Transverse colon (tissue), 4 donors: ENCODE measurements around the gene PDXDC1. TPM values are rescaled to one million over a fixed set of nuclear protein-coding genes. Genes with fewer than 3 reads are reported as not detected.
"Not testable (repeated sequence)": the region's sequence is repeated elsewhere in the genome, so short reads cannot be mapped to it uniquely, and the experiment has no call there.

Experiments used
- DNase-seq: peaks from one replicate; pipeline ENCODE4 v3.0.0-alpha.2; 2019
- H3K27ac ChIP-seq, 4 donors: fragments of 200-600 bp; sonication (generic); 2 replicates each; pipeline ENCODE4 v1.5.1; 2016 to 2018; ENCODE audit warnings: inconsistent platforms in 4 of 4
- H3K27me3 ChIP-seq: fragments of 200-600 bp; sonication (generic); 2 replicates; pipeline ENCODE4 v1.5.1; 2017; ENCODE audit warnings: inconsistent platforms
- H3K36me3 ChIP-seq, 4 donors: fragments of 200-600 bp; sonication (generic); 2 replicates each; pipeline ENCODE4 v1.5.1; 2017 to 2019; ENCODE audit warnings: inconsistent platforms in 4 of 4
- H3K4me1 ChIP-seq, 4 donors: fragments of 200-600 bp; sonication (generic); 2 replicates each; pipeline ENCODE4 v1.5.1; 2017 to 2020; ENCODE audit warnings: inconsistent platforms in 4 of 4
- H3K4me3 ChIP-seq, 4 donors: fragments of 200-600 bp; sonication (generic); 1 replicate in 1 of 4; 2 replicates in 3 of 4; pipeline versions ENCODE4 v1.5.1 to v1.6.1; 2017 to 2019; ENCODE audit warnings: inconsistent platforms in 4 of 4
- H3K9me3 ChIP-seq, 2 donors: fragments of 200-600 bp; sonication (generic); 2 replicates each; pipeline ENCODE4 v1.5.1; 2017 to 2019; ENCODE audit warnings: inconsistent platforms in 2 of 2
- CTCF ChIP-seq, 5 experiments: fragments of 200-600 bp in 3 of 5; fragments of 450-650 bp in 2 of 5; sonication (generic) in 3 of 5; IDR thresholded peaks; 1 replicate in 2 of 5; 2 replicates in 3 of 5; pipeline ENCODE4 v1.5.1; 2016 to 2017; ENCODE audit warnings: antibody characterized with exemption in 5 of 5, inconsistent platforms in 3 of 5, mild to moderate bottlenecking in 2 of 5, moderate library complexity in 1 of 5
- POLR2A ChIP-seq: fragments of 450-650 bp; IDR thresholded peaks from one replicate; pipeline ENCODE4 v1.6.1; 2016; ENCODE audit warnings: antibody characterized with exemption, mild to moderate bottlenecking, moderate library complexity
- POLR2AphosphoS5 ChIP-seq, 3 donors: sonication (generic); formaldehyde crosslinking; IDR thresholded peaks; one replicate each; pipeline ENCODE4 v1.6.1; 2016; ENCODE audit warnings: antibody characterized with exemption in 3 of 3
- WGBS, 2 donors: methylation state at CpG; one replicate each; pipeline ENCODE4 v1.1.5; 2018; ENCODE audit warnings: low coverage in 1 of 2; 5-methylcytosine and 5-hydroxymethylcytosine counted together
- in situ Hi-C, 4 donors: fragments of 200-750 bp; cut with MboI; loops; one replicate each; pipeline versions ENCODE4 v1.15.0 to v1.15.1; 2017; ENCODE audit warnings: low sequenced_read_pairs in 3 of 4, low pct_ligation_motif_present in 1 of 4, low pct_unique_long_range_greater_than_20kb in 1 of 4
- intact Hi-C: fragments of 100-400 bp; cut with DNase I; formaldehyde crosslinking; loops from one replicate; pipeline ENCODE4 v1.15.1; 2023; ENCODE audit warnings: low total_unique reads
- total RNA-seq, 4 donors: library from RNA; depleted of rRNA; stranded (reverse); fragments of >200 nt; gene quantifications; one replicate each; pipeline ENCODE4 v1.1.0, GENCODE V29; 2016

PDXDC1 gene, protein sequence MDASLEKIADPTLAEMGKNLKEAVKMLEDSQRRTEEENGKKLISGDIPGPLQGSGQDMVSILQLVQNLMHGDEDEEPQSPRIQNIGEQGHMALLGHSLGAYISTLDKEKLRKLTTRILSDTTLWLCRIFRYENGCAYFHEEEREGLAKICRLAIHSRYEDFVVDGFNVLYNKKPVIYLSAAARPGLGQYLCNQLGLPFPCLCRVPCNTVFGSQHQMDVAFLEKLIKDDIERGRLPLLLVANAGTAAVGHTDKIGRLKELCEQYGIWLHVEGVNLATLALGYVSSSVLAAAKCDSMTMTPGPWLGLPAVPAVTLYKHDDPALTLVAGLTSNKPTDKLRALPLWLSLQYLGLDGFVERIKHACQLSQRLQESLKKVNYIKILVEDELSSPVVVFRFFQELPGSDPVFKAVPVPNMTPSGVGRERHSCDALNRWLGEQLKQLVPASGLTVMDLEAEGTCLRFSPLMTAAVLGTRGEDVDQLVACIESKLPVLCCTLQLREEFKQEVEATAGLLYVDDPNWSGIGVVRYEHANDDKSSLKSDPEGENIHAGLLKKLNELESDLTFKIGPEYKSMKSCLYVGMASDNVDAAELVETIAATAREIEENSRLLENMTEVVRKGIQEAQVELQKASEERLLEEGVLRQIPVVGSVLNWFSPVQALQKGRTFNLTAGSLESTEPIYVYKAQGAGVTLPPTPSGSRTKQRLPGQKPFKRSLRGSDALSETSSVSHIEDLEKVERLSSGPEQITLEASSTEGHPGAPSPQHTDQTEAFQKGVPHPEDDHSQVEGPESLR
- total RNA-seq: 100 to 1,000 TPM in 3 of 4 donors, 10 to 100 TPM in 1; 95.8 to 162 (median 133) TPM

DNA sequence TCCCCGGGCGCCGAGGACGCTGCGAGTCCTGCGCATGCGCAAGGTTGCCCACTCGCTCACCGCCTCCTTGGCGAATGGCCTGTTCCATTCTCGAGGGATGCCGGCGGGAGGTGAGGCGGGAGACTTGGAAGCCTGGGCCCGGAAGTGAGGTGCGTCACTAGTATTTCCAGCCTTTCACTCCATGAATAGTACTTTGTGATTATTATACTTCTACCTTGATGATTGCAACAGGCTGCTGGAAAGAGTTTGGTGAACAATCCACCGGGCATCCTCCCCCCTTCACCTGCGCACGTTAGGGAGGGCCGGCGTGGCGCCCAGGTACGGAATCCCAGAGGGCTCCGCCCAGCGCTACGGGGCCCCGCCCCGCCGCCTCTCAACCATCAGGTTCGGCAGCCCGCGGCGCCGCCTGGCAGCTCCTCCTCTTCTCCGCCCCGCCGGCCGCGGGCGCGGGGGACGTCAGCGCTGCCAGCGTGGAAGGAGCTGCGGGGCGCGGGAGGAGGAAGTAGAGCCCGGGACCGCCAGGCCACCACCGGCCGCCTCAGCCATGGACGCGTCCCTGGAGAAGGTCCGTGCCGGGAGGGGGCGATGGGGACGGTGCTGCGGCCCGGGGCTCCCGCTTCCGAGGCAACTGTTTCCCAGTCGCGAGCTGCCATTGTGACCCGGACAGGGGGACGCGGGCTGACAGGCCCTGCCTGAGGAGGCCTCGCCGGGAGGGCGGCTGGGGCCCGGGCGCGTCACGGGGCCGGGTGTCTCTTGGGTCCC, at the start of gene PDXDC1:
Gene PDXDC1, plus strand, starts transcription at position 371 of the 762 bp plus-strand sequence. Its CDS starts 174 bp downstream, at position 545.
- 0 to 1% methylated on average over 3 to 45 of the region's 74 CpGs for WGBS, 2 donors
- intact Hi-C loops, in situ Hi-C loops, H3K36me3 ChIP-seq, H3K9me3 ChIP-seq, H3K27me3 ChIP-seq: not testable (repeated sequence)
- TF ChIP-seq POLR2A (peak; percentile 98), CTCF (IDR thresholded peaks at IDR 0.05) (peak in 1 of 5 experiments; percentile 5), POLR2AphosphoS5 (IDR thresholded peaks at IDR 0.05) (peak; percentile 63 to 97 (median 93))
- peak within 1 kb of the TSS; percentile 56 to 91 (median 86) for H3K4me3 ChIP-seq
- H3K27ac ChIP-seq: peak within 1 kb of the TSS; percentile 90 to 98 (median 94)
- H3K4me1 ChIP-seq: peaks cover 9 to 42% (median 18%) of the 10 kb centered on the region in 4 donors
- DNase-seq: peak; percentile 96

GRCh38 chr16:14928064-14928714, 46.6 kb upstream of the PDXDC1 start:
- intact Hi-C loops: not testable (repeated sequence)

DNA sequence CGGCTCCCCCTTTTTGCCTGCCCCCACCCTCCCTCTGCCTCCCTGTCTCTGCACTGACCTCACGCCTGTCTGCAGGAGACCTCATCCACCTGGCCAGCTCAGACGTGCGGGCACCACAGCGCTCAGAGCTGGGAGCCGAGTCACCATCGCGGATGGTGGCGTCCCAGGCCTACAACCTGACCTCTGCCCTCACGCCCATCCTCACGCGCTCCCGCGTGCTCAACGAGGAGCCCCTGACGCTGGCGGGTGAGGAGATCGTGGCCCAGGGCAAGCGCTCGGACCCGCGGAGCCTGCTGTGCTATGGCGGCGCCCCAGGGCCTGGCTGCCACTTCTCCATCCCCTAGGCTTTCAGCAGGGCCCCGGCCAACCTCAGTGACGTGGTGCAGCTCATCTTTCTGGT, 45.6 kb upstream of the PDXDC1 start:
- not testable (repeated sequence) for H3K36me3 ChIP-seq, DNase-seq
- WGBS, 2 donors: no CpG with 5 or more reads among the region's 26 CpGs

More at GRCh38 chr16:14928064-14928714, 46.6 kb upstream of the PDXDC1 start:
- H3K4me3 ChIP-seq, H3K4me1 ChIP-seq, in situ Hi-C loops, H3K9me3 ChIP-seq, H3K27ac ChIP-seq, DNase-seq, H3K36me3 ChIP-seq, H3K27me3 ChIP-seq: not testable (repeated sequence)
- WGBS, 2 donors: 77% methylated on average over 6 of the region's 31 CpGs; no CpG with 5 or more reads in 1 of the 2 donors

GRCh38 chr16:14930246-14930645, 44.6 kb upstream of the PDXDC1 start:
- DNase-seq, H3K27me3 ChIP-seq, H3K36me3 ChIP-seq, intact Hi-C loops, H3K4me1 ChIP-seq, H3K4me3 ChIP-seq, H3K27ac ChIP-seq, in situ Hi-C loops, H3K9me3 ChIP-seq: not testable (repeated sequence)
- WGBS, 2 donors: no CpG with 5 or more reads among the region's 25 CpGs

More for the DNA sequence above, 45.6 kb upstream of the PDXDC1 start:
- intact Hi-C loops, H3K9me3 ChIP-seq, H3K27me3 ChIP-seq, H3K4me3 ChIP-seq, H3K4me1 ChIP-seq, H3K27ac ChIP-seq, in situ Hi-C loops: not testable (repeated sequence)

- H3K9me3 ChIP-seq, in situ Hi-C loops, H3K4me3 ChIP-seq, H3K27me3 ChIP-seq, H3K27ac ChIP-seq, H3K36me3 ChIP-seq, H3K4me1 ChIP-seq, DNase-seq, intact Hi-C loops: not testable (repeated sequence)
- WGBS, 2 donors: no CpG with 5 or more reads among the region's 19 CpGs
These were observed 43.9 kb upstream of the PDXDC1 start for GRCh38 chr16:14930971-14931370.

GRCh38 chr16:14932581-14933375, 42.0 kb upstream of the PDXDC1 start:
- H3K27ac ChIP-seq, H3K9me3 ChIP-seq, in situ Hi-C loops, H3K4me1 ChIP-seq, H3K4me3 ChIP-seq, DNase-seq, intact Hi-C loops, H3K36me3 ChIP-seq, H3K27me3 ChIP-seq: not testable (repeated sequence)
- WGBS, 2 donors: 93% methylated on average over 3 of the region's 47 CpGs; no CpG with 5 or more reads in 1 of the 2 donors

DNA sequence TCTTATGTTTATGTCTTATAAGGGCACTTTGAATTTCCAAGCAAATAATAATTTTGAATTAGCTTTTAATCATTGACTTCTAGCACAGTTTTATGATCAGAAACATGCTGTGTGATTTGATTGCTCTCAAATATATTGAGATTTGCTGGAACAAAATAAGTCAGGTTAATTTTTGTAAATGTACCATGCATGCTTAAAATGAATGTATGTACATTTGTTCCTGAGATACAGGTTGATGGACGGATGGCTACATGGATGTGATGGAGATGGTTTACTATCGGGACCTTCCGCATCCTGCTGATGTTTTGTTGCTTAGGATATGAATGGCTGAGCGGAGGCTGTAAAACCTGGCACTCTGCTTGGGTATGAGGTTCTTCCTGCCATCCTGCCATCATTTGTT, 37.7 kb upstream of the PDXDC1 start, which contains the start of gene NPIPA1:
Gene NPIPA1, plus strand, starts transcription at position 301 of the 400 bp plus-strand sequence. Its CDS starts 0 bp downstream, at position 301.
- H3K4me3 ChIP-seq, H3K36me3 ChIP-seq, intact Hi-C loops, in situ Hi-C loops, H3K27me3 ChIP-seq, H3K9me3 ChIP-seq, H3K4me1 ChIP-seq, H3K27ac ChIP-seq, DNase-seq: not testable (repeated sequence)
- no CpG with 5 or more reads among the region's 4 CpGs for WGBS, 2 donors

- in situ Hi-C loops: not testable (repeated sequence)
These were observed 36.8 kb upstream of the PDXDC1 start for GRCh38 chr16:14937994-14938393.

More at GRCh38 chr16:14937994-14938393, 36.8 kb upstream of the PDXDC1 start:
- H3K4me3 ChIP-seq, H3K9me3 ChIP-seq, DNase-seq, H3K27me3 ChIP-seq, H3K36me3 ChIP-seq, intact Hi-C loops, H3K4me1 ChIP-seq, H3K27ac ChIP-seq: not testable (repeated sequence)
- no CpG with 5 or more reads among the region's 9 CpGs for WGBS, 2 donors
